HG02852 (cell line): ENCODE measurements around the gene GPN3.
A peak's percentile ranks its signal among the peaks of the same experiment; 100 is the strongest.
"Not testable (repeated sequence)": the region's sequence is repeated elsewhere in the genome, so short reads cannot be mapped to it uniquely, and the experiment has no call there.

ENCODE experiments used
- ATAC-seq: cut with Tn5 transposase; IDR thresholded peaks from one replicate; pipeline ENCODE4 v1.9.1; 2021; ENCODE audit warnings: mild to moderate bottlenecking, moderate library complexity; ENCODE audit not compliant: unreplicated experiment

Gene GPN3

GRCh38 chr12:110449799-110450497 lies 18.1 kb downstream of the GPN3 start, which contains the start of gene ARPC3:
Gene ARPC3, minus strand, starts transcription at chr12:110450337. Its CDS starts 77 bp downstream, at chr12:110450260.
- peak; percentile 88 for ATAC-seq

DNA sequence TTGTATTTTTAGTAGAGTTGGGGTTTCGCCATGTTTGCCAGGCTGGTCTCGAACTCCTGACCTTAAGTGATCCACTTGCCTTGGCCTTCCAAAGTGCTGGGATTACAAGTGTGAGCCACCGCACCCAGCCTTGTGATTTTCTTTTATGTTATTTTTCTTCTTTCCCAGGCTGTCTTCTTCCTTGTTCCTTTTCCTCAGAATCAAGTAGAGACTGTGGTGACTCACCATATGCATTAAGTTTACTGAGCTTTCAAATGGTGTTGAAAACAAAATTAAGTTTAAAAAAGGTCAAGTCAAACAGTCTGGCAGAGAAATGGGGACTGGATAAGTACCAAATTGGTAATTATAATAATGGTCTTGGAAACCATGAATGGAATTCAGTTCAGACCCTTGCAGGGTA lies 23.6 kb downstream of the GPN3 start:
- no peak for ATAC-seq

GRCh38 chr12:110436231-110436630 lies 31.8 kb downstream of the GPN3 start:
- ATAC-seq, result no peak

DNA sequence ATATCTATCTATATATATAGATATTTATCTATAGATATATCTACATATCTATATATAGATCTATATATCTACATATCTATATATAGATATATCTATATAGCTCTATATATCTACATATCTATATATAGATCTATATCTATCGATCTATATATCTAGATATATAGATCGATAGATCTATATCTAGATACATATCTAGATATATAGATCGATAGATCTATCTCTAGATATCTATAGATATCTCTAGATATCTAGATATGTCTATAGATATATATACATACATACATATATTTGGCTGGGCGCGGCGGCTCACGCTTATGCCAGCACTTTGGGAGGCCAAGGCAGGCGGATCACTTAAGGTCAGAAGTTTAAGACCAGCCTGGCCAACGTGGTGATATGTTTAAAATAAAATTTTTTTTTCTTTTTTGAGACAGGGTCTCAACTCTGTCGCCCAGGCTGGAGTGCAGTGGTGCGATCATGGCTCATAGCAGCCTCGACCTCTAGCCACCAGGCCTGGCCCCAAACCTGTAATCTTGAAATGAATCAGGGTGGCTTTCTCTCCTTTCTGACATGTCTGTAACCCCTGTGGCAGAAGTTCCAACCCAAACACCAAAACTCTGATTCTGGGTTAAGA lies 36.0 kb downstream of the GPN3 start:
- no peak for ATAC-seq

DNA sequence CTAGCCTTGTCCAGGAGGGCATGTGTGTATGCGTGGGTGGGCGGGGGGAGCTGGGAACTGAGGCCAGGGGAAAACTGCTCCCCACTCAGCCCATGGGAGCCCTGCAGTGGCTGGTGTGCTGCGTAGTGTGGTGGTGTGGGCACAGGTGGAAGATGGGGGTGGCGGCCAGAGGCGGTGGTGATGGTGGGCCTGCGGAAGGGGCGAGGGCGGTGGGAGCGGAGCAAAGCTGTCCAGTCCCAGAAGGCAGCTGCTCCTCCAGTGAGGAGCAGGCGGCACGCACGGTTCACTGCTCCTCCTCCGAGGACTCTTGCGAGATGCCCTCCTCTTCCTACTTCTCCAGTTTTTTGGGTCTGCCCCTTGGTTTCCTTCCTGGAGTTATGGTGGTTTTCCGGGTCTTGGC lies 38.4 kb downstream of the GPN3 start:
- ATAC-seq, result not testable (repeated sequence)

DNA sequence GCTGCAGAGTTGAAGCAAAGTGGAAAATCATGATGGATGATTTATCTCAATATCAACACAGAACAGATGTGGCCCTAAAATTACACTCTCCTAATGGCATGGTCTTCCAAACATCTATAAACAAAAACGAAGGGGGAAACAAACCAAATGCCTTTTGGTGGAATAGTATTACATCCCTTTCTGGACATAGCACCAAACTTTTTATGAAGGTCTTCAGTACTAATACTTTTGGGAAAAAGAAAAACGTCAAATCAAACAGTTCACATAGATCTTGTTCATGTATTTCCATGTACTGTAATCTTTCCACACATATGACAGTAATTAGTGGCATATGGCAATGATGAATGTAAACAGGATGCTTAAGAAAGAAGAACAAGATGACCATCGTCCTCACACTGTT lies 41.7 kb downstream of the GPN3 start:
- ATAC-seq, result no peak

GRCh38 chr12:110424237-110424636 lies 43.8 kb downstream of the GPN3 start:
- ATAC-seq, result no peak

DNA sequence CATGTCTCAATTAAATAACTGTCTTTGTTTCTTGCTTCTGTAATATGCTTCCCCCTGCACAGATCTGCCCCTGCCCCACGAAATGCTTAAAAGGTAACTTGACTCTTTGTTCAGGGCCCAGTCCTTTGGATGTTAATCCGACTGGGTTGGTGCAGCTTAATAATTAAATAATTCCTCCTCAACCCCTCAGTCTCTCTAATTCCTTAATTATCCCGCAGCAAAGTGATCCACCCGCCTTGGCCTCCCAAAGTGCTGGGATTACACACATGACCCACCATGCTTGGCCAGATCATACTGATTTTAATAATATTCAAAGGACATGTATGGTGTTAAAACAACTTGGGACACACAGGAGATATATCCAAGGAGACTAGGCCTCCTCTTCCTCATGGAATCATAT lies 46.4 kb downstream of the GPN3 start:
- no peak for ATAC-seq

DNA sequence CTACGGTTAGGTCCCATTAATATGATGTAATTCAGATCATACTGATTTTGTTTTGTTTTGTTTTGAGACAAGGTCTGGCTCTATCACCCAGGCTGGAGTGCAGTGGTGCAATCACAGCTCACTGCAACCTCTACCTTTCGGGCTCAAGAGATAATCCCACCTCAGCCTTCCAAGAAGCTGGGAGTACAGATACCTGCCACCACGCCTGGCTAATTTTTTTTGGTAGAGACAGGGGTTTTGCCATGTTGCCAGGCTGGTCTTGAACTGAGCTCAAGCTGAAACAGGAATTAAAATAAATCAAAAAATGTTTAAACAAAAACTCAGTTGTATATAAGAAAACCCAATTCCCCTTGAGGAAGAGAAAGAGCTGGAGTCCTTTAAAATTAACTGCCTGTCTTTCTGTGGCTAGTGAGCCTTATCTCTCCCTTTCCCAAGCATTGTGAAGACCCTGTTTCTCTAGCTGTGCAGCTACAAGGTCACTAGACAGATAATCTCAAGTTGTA lies 46.8 kb downstream of the GPN3 start:
- ATAC-seq, result no peak

DNA sequence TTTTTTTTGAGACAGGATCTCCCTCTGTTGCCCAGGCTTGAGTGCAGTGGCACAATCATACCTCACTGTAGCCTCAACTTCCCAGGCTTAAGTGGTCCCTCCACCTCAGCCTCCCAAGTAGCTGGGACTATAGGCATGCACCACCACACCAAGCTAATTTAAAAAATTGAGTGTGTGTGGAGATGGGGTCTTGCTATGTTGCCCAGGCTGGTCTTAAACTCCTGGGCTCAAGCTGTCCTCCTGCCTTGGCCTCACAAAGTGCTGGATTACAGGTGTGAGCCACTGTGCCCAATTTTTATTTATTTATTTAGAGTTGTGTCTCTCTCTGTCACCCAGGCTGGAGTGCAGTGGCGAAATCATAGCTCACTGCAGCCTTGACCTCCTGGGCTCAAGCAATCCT lies 47.4 kb downstream of the GPN3 start:
- not testable (repeated sequence) for ATAC-seq

DNA sequence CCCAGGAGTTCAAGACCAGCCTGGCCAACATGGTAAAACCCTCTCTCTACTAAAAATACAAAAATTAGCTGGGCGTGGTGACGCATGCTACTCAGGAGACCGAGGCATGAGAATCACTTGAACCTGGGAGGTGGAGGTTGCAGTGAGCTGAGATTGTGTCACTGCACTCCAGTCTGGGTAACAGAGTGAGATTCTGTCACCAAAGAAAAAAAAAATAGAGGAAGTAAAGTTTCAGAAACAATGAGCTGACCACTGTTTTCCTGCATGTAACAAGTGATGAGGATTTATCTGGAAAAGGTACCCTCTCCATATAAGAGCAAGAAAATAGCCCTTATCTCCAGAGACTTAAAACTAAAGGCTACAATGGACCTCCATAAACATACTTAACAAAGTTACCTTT lies 50.9 kb downstream of the GPN3 start:
- ATAC-seq, result not testable (repeated sequence)

- ATAC-seq, result not testable (repeated sequence)
These were observed 58.0 kb downstream of the GPN3 start for GRCh38 chr12:110410086-110410485.

- ATAC-seq, result not testable (repeated sequence)
These were observed 62.9 kb downstream of the GPN3 start for GRCh38 chr12:110405126-110405662.

DNA sequence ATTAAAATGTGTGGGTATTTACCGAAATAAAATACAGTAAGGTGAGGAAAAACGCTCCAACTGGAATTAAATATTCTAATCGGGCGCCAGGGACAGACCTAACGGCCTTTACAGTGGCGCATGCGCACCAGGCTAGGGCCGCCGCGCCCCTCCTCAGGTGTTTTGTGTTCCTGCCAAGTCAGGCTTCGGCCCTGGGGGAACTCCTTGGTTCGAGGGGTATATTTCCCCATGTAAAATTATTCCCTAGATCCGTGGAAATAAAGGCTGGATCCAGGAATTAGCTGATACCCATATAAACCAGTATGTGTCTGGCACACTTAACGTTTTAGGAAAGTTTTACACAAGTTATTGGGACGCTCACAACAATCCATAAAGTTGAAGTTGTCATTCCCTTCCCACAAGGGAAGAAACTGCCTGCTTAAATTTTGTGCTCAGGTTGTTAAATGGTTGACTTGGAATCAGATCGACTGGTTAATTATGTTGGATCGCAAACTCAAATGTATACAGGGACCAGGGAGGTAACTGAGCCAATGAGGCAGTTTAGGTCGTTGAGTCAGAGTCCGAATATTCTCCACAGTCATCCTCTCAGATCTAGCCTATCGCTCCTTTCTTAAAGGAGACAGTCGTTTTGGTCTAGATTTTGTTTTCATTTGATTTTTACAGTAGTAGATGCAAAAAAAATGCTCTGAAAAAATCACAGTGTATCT lies 63.9 kb downstream of the GPN3 start:
- peak; percentile 47 for ATAC-seq

GRCh38 chr12:110403146-110403975 lies 64.7 kb downstream of the GPN3 start, which contains the start of gene ANAPC7:
Gene ANAPC7, minus strand, starts transcription at chr12:110403708. Its CDS starts 81 bp downstream, at chr12:110403627.
- ATAC-seq, result peak; percentile 77
